H9 (cell line): ENCODE data around the gene LPCAT1. TPM values are rescaled to one million over a fixed set of nuclear protein-coding genes. Genes with fewer than 3 reads are reported as not detected.

Experiments
- DNase-seq: peaks from one replicate; pipeline ENCODE4 v3.0.0-alpha.2; 2017
- H2AFZ ChIP-seq: one replicate; pipeline ENCODE4 v1.6.1; 2013; ENCODE audit warnings: mild to moderate bottlenecking, low read length, control low read depth, moderate library complexity
- H2AK5ac ChIP-seq: 2 replicates; pipeline ENCODE4 v1.6.1; 2013; ENCODE audit warnings: low read length, control low read depth, mixed read lengths; ENCODE audit not compliant: insufficient read length
- H2BK120ac ChIP-seq: one replicate; pipeline ENCODE4 v1.6.1; 2013; ENCODE audit warnings: low read depth, mild to moderate bottlenecking, low read length, control low read depth, inconsistent platforms; ENCODE audit not compliant: poor library complexity, severe bottlenecking
- H2BK12ac ChIP-seq: 2 replicates; pipeline ENCODE4 v1.6.1; 2013; ENCODE audit warnings: low read length, control low read depth, mixed read lengths, low read depth; ENCODE audit not compliant: insufficient read length
- H2BK15ac ChIP-seq: 2 replicates; pipeline ENCODE4 v1.6.1; 2013; ENCODE audit warnings: low read depth, low read length, control low read depth
- H2BK20ac ChIP-seq: one replicate; pipeline ENCODE4 v1.6.1; 2013; ENCODE audit warnings: low read depth, mild to moderate bottlenecking, low read length, control low read depth, inconsistent platforms; ENCODE audit not compliant: poor library complexity, severe bottlenecking
- H2BK5ac ChIP-seq: 2 replicates; pipeline ENCODE4 v1.6.1; 2013; ENCODE audit warnings: low read length, control low read depth, mixed read lengths; ENCODE audit not compliant: insufficient read length
- H3K14ac ChIP-seq: 2 replicates; pipeline ENCODE4 v1.6.1; 2013; ENCODE audit warnings: low read length, control low read depth; ENCODE audit not compliant: insufficient read depth
- H3K18ac ChIP-seq: 2 replicates; pipeline ENCODE4 v1.6.1; 2013; ENCODE audit warnings: low read depth, mild to moderate bottlenecking, mixed read lengths, low read length, control low read depth; ENCODE audit not compliant: insufficient read length
- H3K23ac ChIP-seq: 2 replicates; pipeline ENCODE4 v1.6.1; 2013; ENCODE audit warnings: low read length, control low read depth, mixed read lengths, low read depth; ENCODE audit not compliant: insufficient read length
- H3K23me2 ChIP-seq: 2 replicates; pipeline ENCODE4 v1.6.1; 2013; ENCODE audit warnings: low read depth, mild to moderate bottlenecking, mixed read lengths, low read length, control low read depth; ENCODE audit not compliant: insufficient read length, poor library complexity, severe bottlenecking
- H3K27ac ChIP-seq: 2 replicates; pipeline ENCODE4 v1.5.1; 2013; ENCODE audit warnings: low read length, control low read depth, mixed read lengths, low read depth; ENCODE audit not compliant: insufficient read length
- H3K27me3 ChIP-seq: 2 replicates; pipeline ENCODE4 v1.6.1; 2013; ENCODE audit warnings: low read length, control low read depth, inconsistent platforms; ENCODE audit not compliant: insufficient read depth
- H3K4ac ChIP-seq: 2 replicates; pipeline ENCODE4 v1.6.1; 2013; ENCODE audit warnings: low read depth, mild to moderate bottlenecking, control low read depth, inconsistent platforms, low read length, moderate library complexity
- H3K4me1 ChIP-seq: 2 replicates; pipeline ENCODE4 v1.6.1; 2013; ENCODE audit warnings: low read length, control low read depth, inconsistent platforms; ENCODE audit not compliant: insufficient read depth
- H3K4me2 ChIP-seq: 2 replicates; pipeline ENCODE4 v1.6.1; 2013; ENCODE audit warnings: low read length, control low read depth, mixed read lengths; ENCODE audit not compliant: insufficient read length, insufficient read depth
- H3K56ac ChIP-seq: 2 replicates; pipeline ENCODE4 v1.6.1; 2013; ENCODE audit warnings: low read depth, mild to moderate bottlenecking, mixed read lengths, low read length, control low read depth; ENCODE audit not compliant: insufficient read length
- H3K79me1 ChIP-seq: 2 replicates; pipeline ENCODE4 v1.6.1; 2013; ENCODE audit warnings: low read depth, mild to moderate bottlenecking, moderate library complexity, low read length, control low read depth, inconsistent platforms; ENCODE audit not compliant: insufficient read depth, poor library complexity, severe bottlenecking
- H3K79me2 ChIP-seq: 2 replicates; pipeline ENCODE4 v1.6.1; 2013; ENCODE audit warnings: low read length, control low read depth, inconsistent platforms; ENCODE audit not compliant: insufficient read depth
- H3K9ac ChIP-seq: 2 replicates; pipeline ENCODE4 v1.6.1; 2013; ENCODE audit warnings: low read length, control low read depth, mixed read lengths; ENCODE audit not compliant: insufficient read length; ENCODE audit errors: extremely low read depth
- H3K9me3 ChIP-seq: one replicate; pipeline ENCODE4 v1.6.1; 2013; ENCODE audit warnings: low read depth, low read length, inconsistent platforms; ENCODE audit not compliant: control insufficient read depth
- H3T11ph ChIP-seq: one replicate; pipeline ENCODE4 v1.6.1; 2013; ENCODE audit warnings: mild to moderate bottlenecking, low read length, control low read depth, inconsistent platforms
- H4K20me1 ChIP-seq: one replicate; pipeline ENCODE4 v1.6.1; 2013; ENCODE audit not compliant: control insufficient read depth, insufficient read length, insufficient read depth
- H4K5ac ChIP-seq: 2 replicates; pipeline ENCODE4 v1.6.1; 2013; ENCODE audit warnings: low read depth, mild to moderate bottlenecking, mixed read lengths, low read length, control low read depth; ENCODE audit not compliant: insufficient read length
- H4K8ac ChIP-seq: replicated peaks from 2 replicates; pipeline ENCODE4 v1.6.1; 2013; ENCODE audit warnings: low read length, control low read depth, mixed read lengths, low read depth; ENCODE audit not compliant: insufficient read length
- H4K91ac ChIP-seq: 2 replicates; pipeline ENCODE4 v1.6.1; 2013; ENCODE audit warnings: low read depth, mild to moderate bottlenecking, moderate library complexity, mixed read lengths, low read length, control low read depth; ENCODE audit not compliant: insufficient read length
- H3K27ac Mint-ChIP-seq, 3 experiments: 2 replicates in 2 of 3; 3 replicates in 1 of 3; pipeline ENCODE4 v1.8.0; 2020 to 2021; ENCODE audit warnings: mixed read lengths in 3 of 3, mild to moderate bottlenecking in 1 of 3, moderate library complexity in 1 of 3
- H3K27me3 Mint-ChIP-seq: 2 replicates; pipeline ENCODE4 v1.8.0; 2021; ENCODE audit warnings: low read depth, mild to moderate bottlenecking, moderate library complexity, mixed read lengths
- H3K36me3 Mint-ChIP-seq, 3 experiments: 2 replicates in 2 of 3; 3 replicates in 1 of 3; pipeline ENCODE4 v1.8.0; 2020 to 2021; ENCODE audit warnings: low read depth in 3 of 3, mixed read lengths in 3 of 3; ENCODE audit not compliant: insufficient read depth in 1 of 3
- H3K4me1 Mint-ChIP-seq, 2 experiments: 2 replicates each; pipeline ENCODE4 v1.8.0; 2020; ENCODE audit warnings: mixed read lengths in 2 of 2
- H3K4me3 Mint-ChIP-seq, 2 experiments: 2 replicates in 1 of 2; 3 replicates in 1 of 2; pipeline ENCODE4 v1.8.0; 2020 to 2021; ENCODE audit warnings: mild to moderate bottlenecking in 2 of 2, mixed read lengths in 2 of 2, moderate library complexity in 1 of 2
- H3K9me3 Mint-ChIP-seq, 2 experiments: 2 replicates in 1 of 2; 3 replicates in 1 of 2; pipeline ENCODE4 v1.8.0; 2020; ENCODE audit warnings: mild to moderate bottlenecking in 2 of 2, mixed read lengths in 2 of 2, moderate library complexity in 1 of 2
- WGBS: extraction: QIAGEN DNeasy Blood & Tissue Kit; methylation state at CpG from one replicate; pipeline ENCODE4 v1.1.7; 2013; ENCODE audit warnings: missing lambda C conversion rate, low lambda C conversion rate, mixed read lengths; ENCODE audit not compliant: insufficient read length; ENCODE audit errors: extremely low coverage; 5-methylcytosine and 5-hydroxymethylcytosine counted together
- total RNA-seq: library from RNA; stranded (reverse); gene quantifications from 2 replicates; pipeline ENCODE4 v1.2.1, GENCODE V29; 2021
- TF ChIP-seq, protein P1 (sequence below): fragments of 200-600 bp; sonication (generic); conservative IDR thresholded peaks from 3 replicates; pipeline ENCODE4 v1.8.0; 2021; ENCODE audit warnings: antibody characterized with exemption, mild to moderate bottlenecking

LPCAT1 gene
- total RNA-seq, 1 experiment from 2014 or later = 231 TPM

- Mint-ChIP-seq H3K36me3 (peaks cover 6 to 8% (median 7%) of the 10 kb centered on the region in 3 experiments), H3K4me1 (no peaks in the 10 kb centered on the region), H3K27me3 (peaks cover 41% of the 10 kb centered on the region), H3K27ac (no peak overlapping the region), H3K4me3 (no peak overlapping the region), H3K9me3 (peaks cover 54 to 58% of the 10 kb centered on the region in 2 experiments)
- Histone ChIP-seq H3K18ac (no peak overlapping the region), H3K4ac (no peak overlapping the region), H2BK15ac (no peak overlapping the region), H4K8ac (no peak overlapping the region), H3T11ph (no peak overlapping the region), H4K20me1 (peaks cover 4% of the 10 kb centered on the region), H3K79me2 (no peaks in the 10 kb centered on the region), H2BK12ac (no peak overlapping the region), H3K4me2 (no peak overlapping the region), H3K4me1 (no peaks in the 10 kb centered on the region), H4K91ac (no peak overlapping the region), H2BK20ac (no peak overlapping the region), H3K9ac (no peak overlapping the region), H3K14ac (no peak overlapping the region), H2BK120ac (no peak overlapping the region), H2AFZ (no peak overlapping the region), H3K56ac (no peak overlapping the region), H2AK5ac (no peak overlapping the region), H4K5ac (no peak overlapping the region), H3K23ac (no peak overlapping the region), H2BK5ac (no peak overlapping the region), H3K23me2 (no peaks in the 10 kb centered on the region), H3K9me3 (peaks cover 7% of the 10 kb centered on the region), H3K27me3 (no peaks in the 10 kb centered on the region), H3K27ac (no peak overlapping the region), H3K79me1 (no peaks in the 10 kb centered on the region)
- TF ChIP-seq, protein P1, sequence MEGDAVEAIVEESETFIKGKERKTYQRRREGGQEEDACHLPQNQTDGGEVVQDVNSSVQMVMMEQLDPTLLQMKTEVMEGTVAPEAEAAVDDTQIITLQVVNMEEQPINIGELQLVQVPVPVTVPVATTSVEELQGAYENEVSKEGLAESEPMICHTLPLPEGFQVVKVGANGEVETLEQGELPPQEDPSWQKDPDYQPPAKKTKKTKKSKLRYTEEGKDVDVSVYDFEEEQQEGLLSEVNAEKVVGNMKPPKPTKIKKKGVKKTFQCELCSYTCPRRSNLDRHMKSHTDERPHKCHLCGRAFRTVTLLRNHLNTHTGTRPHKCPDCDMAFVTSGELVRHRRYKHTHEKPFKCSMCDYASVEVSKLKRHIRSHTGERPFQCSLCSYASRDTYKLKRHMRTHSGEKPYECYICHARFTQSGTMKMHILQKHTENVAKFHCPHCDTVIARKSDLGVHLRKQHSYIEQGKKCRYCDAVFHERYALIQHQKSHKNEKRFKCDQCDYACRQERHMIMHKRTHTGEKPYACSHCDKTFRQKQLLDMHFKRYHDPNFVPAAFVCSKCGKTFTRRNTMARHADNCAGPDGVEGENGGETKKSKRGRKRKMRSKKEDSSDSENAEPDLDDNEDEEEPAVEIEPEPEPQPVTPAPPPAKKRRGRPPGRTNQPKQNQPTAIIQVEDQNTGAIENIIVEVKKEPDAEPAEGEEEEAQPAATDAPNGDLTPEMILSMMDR = no peak
- DNase-seq = no peak
- WGBS = no CpG with 5 or more reads among the region's 5 CpGs
These were observed 94.3 kb downstream of the LPCAT1 start for GRCh38 chr5:1429496-1429895.
